Bronchial epithelial cell (primary cell): ENCODE measurements around the gene PPP6R2. TPM values are rescaled to one million over a fixed set of nuclear protein-coding genes. Genes with fewer than 3 reads are reported as not detected.
"Not testable (repeated sequence)": the region's sequence is repeated elsewhere in the genome, so short reads cannot be mapped to it uniquely, and the experiment has no call there.

Experiments used
- DNase-seq: peaks from one replicate; pipeline ENCODE4 v3.0.0-alpha.2; 2010; ENCODE audit warnings: low read depth
- FAIRE-seq: peaks from 2 replicates; lab custom pipeline; 2011; peaks lifted over from hg19 to GRCh38; lab: Jason Lieb, UNC
- H3K27me3 ChIP-seq: 2 replicates; pipeline ENCODE4 v1.5.1; 2011; ENCODE audit warnings: low read length; ENCODE audit not compliant: control insufficient read depth, insufficient read depth
- H3K36me3 ChIP-seq: 2 replicates; pipeline ENCODE4 v1.5.1; 2011; ENCODE audit warnings: low read length; ENCODE audit not compliant: control insufficient read depth, insufficient read depth
- H3K4me3 ChIP-seq: 2 replicates; pipeline ENCODE4 v1.5.1; 2011; ENCODE audit warnings: mild to moderate bottlenecking, low read depth, low read length, control low read depth
- CTCF ChIP-seq: IDR thresholded peaks from 2 replicates; pipeline ENCODE4 v1.5.1; 2011; ENCODE audit warnings: mild to moderate bottlenecking, moderate library complexity, low read length, control low read depth, inconsistent platforms; ENCODE audit not compliant: insufficient read depth, severe bottlenecking
- total RNA-seq: library from RNA; depleted of rRNA; stranded (reverse); fragments of >200 nt; gene quantifications from 2 replicates; pipeline ENCODE4 v1.2.1, GENCODE V29; 2014

Gene PPP6R2
- total RNA-seq, 1 donor from 2014 or later, result 50.5 TPM

- FAIRE-seq, result no peak
Measured at GRCh38 chr22:50432131-50432876, 89.2 kb downstream of the PPP6R2 start.

GRCh38 chr22:50432877-50433510 is 89.9 kb downstream of the PPP6R2 start:
- H3K36me3 ChIP-seq, result peaks cover 28% of the 10 kb centered on the region
- DNase-seq, FAIRE-seq, H3K4me3 ChIP-seq, H3K27me3 ChIP-seq: not testable (repeated sequence)

More at GRCh38 chr22:50432131-50432876, 89.2 kb downstream of the PPP6R2 start:
- Histone ChIP-seq H3K36me3 (peaks cover 24% of the 10 kb centered on the region), H3K4me3 (no peak overlapping the region), H3K27me3 (no peaks in the 10 kb centered on the region)
- TF ChIP-seq CTCF, result no peak
- DNase-seq, result no peak

GRCh38 chr22:50434849-50435248 is 91.7 kb downstream of the PPP6R2 start:
- Histone ChIP-seq H3K36me3 (peaks cover 36% of the 10 kb centered on the region), H3K27me3 (no peaks in the 10 kb centered on the region), H3K4me3 (no peak overlapping the region)
- FAIRE-seq (no peak), DNase-seq (no peak)
- no peak for TF ChIP-seq CTCF

- Histone ChIP-seq H3K27me3 (no peaks in the 10 kb centered on the region), H3K4me3 (no peak overlapping the region), H3K36me3 (peaks cover 38% of the 10 kb centered on the region)
- FAIRE-seq, result peak; percentile 88
- no peak for TF ChIP-seq CTCF
- DNase-seq, result peak; percentile 58
Measured at GRCh38 chr22:50435291-50436014, 92.3 kb downstream of the PPP6R2 start.

- no peaks in the 10 kb centered on the region for H3K27me3 ChIP-seq
- no peak for TF ChIP-seq CTCF
Measured at GRCh38 chr22:50436015-50436830, 93.1 kb downstream of the PPP6R2 start.

More at GRCh38 chr22:50436015-50436830, 93.1 kb downstream of the PPP6R2 start:
- no peak for FAIRE-seq
- no peak overlapping the region for H3K4me3 ChIP-seq
- DNase-seq, result no peak
- peaks cover 41% of the 10 kb centered on the region for H3K36me3 ChIP-seq
